BJ (cell line): ENCODE measurements around the gene SPEM1. TPM values are rescaled to one million over a fixed set of nuclear protein-coding genes. Genes with fewer than 3 reads are reported as not detected.
A peak's percentile ranks its signal among the peaks of the same experiment; 100 is the strongest.

Experiments
- CTCF ChIA-PET: fragments of 350-600 bp; formaldehyde crosslinking; extraction: SDS; loops from one replicate; lab custom pipeline; 2021; ENCODE audit warnings: antibody characterized with exemption, inconsistent platforms; lab: Yijun Ruan, JAX
- POLR2A ChIA-PET: fragments of 300-600 bp; sonication (Branson Sonifier 250); formaldehyde crosslinking; extraction: SDS; loops from one replicate; lab custom pipeline; 2021; ENCODE audit warnings: antibody characterized with exemption; lab: Charles Lee
- DNase-seq: peaks from one replicate; pipeline ENCODE4 v3.0.0-alpha.2; 2011; ENCODE audit warnings: low read depth
- H3K27me3 ChIP-seq: 2 replicates; pipeline ENCODE4 v1.6.0; 2011; ENCODE audit warnings: low read length; ENCODE audit not compliant: control insufficient read depth, insufficient read depth
- H3K36me3 ChIP-seq: 2 replicates; pipeline ENCODE4 v1.5.1; 2011; ENCODE audit warnings: low read length; ENCODE audit not compliant: control insufficient read depth, insufficient read depth
- H3K4me3 ChIP-seq: 2 replicates; pipeline ENCODE4 v1.5.1; 2011; ENCODE audit warnings: low read depth, mild to moderate bottlenecking, control low read depth, low read length
- CTCF ChIP-seq: IDR thresholded peaks from 2 replicates; pipeline ENCODE4 v1.5.1; 2011; ENCODE audit warnings: low read depth, mild to moderate bottlenecking, control low read depth, inconsistent platforms, low read length, moderate library complexity; ENCODE audit not compliant: insufficient read depth
- polyA plus RNA-seq: library from polyadenylated mRNA; depleted of rRNA; stranded (reverse); fragments of >200 nt; gene quantifications from 2 replicates; pipeline ENCODE4 v1.2.3, GENCODE V29; 2011

The SPEM1 gene
- polyA plus RNA-seq, 1 experiment: not detected

- ChIA-PET POLR2A (no interaction called here), CTCF (interaction anchor here (0.7 to 2.3 kb wide), 5 partner anchors 40 to 195 kb away, joined by 3 to 17 read pairs (median 3); partner anchors contain the start of genes SENP3, TMEM95 and ZBTB4)
- TF ChIP-seq CTCF: no peak
- no peak for DNase-seq
- no peaks in the 10 kb centered on the region for H3K36me3 ChIP-seq
- peak within 1 kb of the TSS; percentile 38 for H3K4me3 ChIP-seq
- H3K27me3 ChIP-seq: peaks cover 23% of the 10 kb centered on the region
Observed at GRCh38 chr17:7439462-7440112, 19.5 kb downstream of the SPEM1 start, which contains the start of gene FGF11. Gene FGF11, plus strand, starts transcription at chr17:7439512. Its CDS starts 109 bp downstream, at chr17:7439621.

DNA sequence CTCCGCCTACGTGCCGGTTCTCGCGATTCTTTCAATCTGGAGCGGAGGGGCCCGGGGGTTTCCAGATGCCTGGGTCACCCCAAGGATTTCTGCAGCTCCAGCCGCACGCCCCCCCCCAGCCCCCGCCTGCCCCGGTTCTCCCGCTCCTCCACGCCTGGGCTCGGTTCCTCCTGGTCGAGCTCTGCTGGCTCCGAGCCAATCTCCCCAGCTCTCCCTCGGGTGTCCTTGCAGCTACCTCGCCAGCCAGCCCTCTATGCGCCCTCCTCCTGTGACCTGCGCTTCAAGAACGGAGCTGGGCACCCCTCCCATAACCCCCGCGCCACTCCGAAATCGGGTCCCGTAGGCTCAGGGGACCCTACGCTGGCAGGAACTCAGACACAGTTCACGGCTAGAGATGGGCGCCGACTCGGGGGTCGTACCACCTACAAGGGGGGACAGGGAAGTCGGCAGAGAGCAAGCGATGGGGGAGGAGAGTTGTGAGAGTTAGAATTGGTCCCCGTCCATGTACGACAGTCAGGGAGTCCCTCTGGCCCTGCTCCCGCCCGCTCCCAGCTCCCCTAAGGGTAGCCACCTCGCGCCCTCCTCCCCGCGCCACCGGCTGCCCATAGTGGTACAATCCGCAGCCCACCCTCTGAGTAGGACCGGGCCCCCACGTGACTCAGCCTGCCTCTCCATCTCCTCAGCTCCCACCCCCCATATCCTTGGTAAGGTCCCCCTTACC is 20.1 kb downstream of the SPEM1 start:
- H3K27me3 ChIP-seq: peaks cover 23% of the 10 kb centered on the region
- ChIA-PET CTCF (interaction anchor here (0.7 to 2.3 kb wide), 7 partner anchors 36 to 620 kb away, joined by 3 to 17 read pairs (median 3); partner anchors contain the start of genes SENP3, TMEM95 and ZBTB4), POLR2A (interaction anchor here (0.6 kb wide), 1 partner anchor 129 kb away, joined by 18 read pairs; no protein-coding TSS in a partner anchor)
- H3K4me3 ChIP-seq: peak overlapping the region; percentile 38
- no peak for TF ChIP-seq CTCF
- H3K36me3 ChIP-seq: no peaks in the 10 kb centered on the region
- no peak for DNase-seq

DNA sequence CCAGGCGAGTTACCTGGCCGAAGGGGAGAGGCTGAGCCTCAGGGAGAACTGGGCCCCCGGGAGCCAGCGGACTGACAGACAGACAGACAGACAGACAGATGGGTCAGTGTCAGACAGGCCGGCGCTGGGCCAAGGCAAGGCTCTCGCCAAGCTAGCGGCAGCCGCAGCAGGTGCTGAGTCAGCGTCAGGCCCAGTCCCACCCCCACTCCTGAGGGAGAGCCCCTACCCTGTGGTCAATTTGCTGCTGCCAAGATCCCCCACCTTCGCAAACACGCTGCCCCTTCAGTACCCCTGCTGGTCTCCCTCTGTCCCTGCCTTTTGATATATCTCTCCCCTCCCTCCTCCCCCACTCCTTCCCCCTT is 20.7 kb downstream of the SPEM1 start:
- TF ChIP-seq CTCF: no peak
- ChIA-PET CTCF (interaction anchor here (1.0 to 2.3 kb wide), 6 partner anchors 36 to 620 kb away, joined by 3 to 17 read pairs (median 4); partner anchors contain the start of genes SENP3 and TMEM95), POLR2A (no interaction called here)
- DNase-seq: no peak
- H3K36me3 ChIP-seq: no peaks in the 10 kb centered on the region
- H3K4me3 ChIP-seq: no peak overlapping the region
- H3K27me3 ChIP-seq: peaks cover 25% of the 10 kb centered on the region

GRCh38 chr17:7441266-7441665 is 21.1 kb downstream of the SPEM1 start:
- H3K27me3 ChIP-seq: peaks cover 27% of the 10 kb centered on the region
- H3K36me3 ChIP-seq: no peaks in the 10 kb centered on the region
- H3K4me3 ChIP-seq: no peak overlapping the region
- POLR2A ChIA-PET: no interaction called here
- CTCF ChIA-PET: interaction anchor here (1.2 to 2.3 kb wide), 5 partner anchors 35 to 619 kb away, joined by 3 to 17 read pairs (median 4); partner anchors contain the start of genes SENP3 and TMEM95
- TF ChIP-seq CTCF: no peak
- no peak for DNase-seq

DNA sequence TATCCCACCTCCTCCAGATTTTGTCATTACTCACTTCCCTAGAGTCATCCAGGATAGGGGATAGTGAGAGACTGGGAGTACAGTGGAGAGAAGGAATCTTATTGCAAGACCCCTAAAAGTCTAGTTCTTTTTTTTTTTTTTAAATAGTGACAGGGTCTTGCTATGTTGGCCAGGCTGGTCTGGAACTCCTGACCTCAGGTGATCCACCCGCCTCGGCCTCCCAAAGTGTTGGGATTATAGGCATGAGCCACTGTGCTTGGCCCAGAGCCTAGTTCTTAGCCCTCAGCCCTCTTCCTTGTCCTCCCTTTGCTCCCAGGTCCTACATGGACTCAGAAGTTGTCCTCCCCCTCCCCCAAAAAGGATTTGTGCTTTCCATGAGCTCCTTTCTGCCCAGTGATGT is 22.0 kb downstream of the SPEM1 start:
- POLR2A ChIA-PET: no interaction called here
- CTCF ChIA-PET: interaction anchor here (1.6 to 2.3 kb wide), 2 partner anchors 36 to 86 kb away, joined by 4 to 17 read pairs; partner anchors contain the start of gene TMEM95
- TF ChIP-seq CTCF: no peak
- Histone ChIP-seq H3K27me3 (peaks cover 33% of the 10 kb centered on the region), H3K36me3 (no peaks in the 10 kb centered on the region), H3K4me3 (no peak overlapping the region)
- no peak for DNase-seq
